BJ (cell line): ENCODE measurements around the gene ABAT. TPM values are rescaled to one million over a fixed set of nuclear protein-coding genes. Genes with fewer than 3 reads are reported as not detected.
A peak's percentile ranks its signal among the peaks of the same experiment; 100 is the strongest.
"Not testable (repeated sequence)": the region's sequence is repeated elsewhere in the genome, so short reads cannot be mapped to it uniquely, and the experiment has no call there.

Experiments
- CTCF ChIA-PET: fragments of 350-600 bp; formaldehyde crosslinking; extraction: SDS; loops from one replicate; lab custom pipeline; 2021; ENCODE audit warnings: antibody characterized with exemption, inconsistent platforms; lab: Yijun Ruan, JAX
- POLR2A ChIA-PET: fragments of 300-600 bp; sonication (Branson Sonifier 250); formaldehyde crosslinking; extraction: SDS; loops from one replicate; lab custom pipeline; 2021; ENCODE audit warnings: antibody characterized with exemption; lab: Charles Lee
- DNase-seq: peaks from one replicate; pipeline ENCODE4 v3.0.0-alpha.2; 2011; ENCODE audit warnings: low read depth
- H3K27me3 ChIP-seq: 2 replicates; pipeline ENCODE4 v1.6.0; 2011; ENCODE audit warnings: low read length; ENCODE audit not compliant: control insufficient read depth, insufficient read depth
- H3K36me3 ChIP-seq: 2 replicates; pipeline ENCODE4 v1.5.1; 2011; ENCODE audit warnings: low read length; ENCODE audit not compliant: control insufficient read depth, insufficient read depth
- H3K4me3 ChIP-seq: 2 replicates; pipeline ENCODE4 v1.5.1; 2011; ENCODE audit warnings: low read depth, mild to moderate bottlenecking, control low read depth, low read length
- polyA plus RNA-seq: library from polyadenylated mRNA; depleted of rRNA; stranded (reverse); fragments of >200 nt; gene quantifications from 2 replicates; pipeline ENCODE4 v1.2.3, GENCODE V29; 2011
- TF ChIP-seq, protein P1 (sequence below): IDR thresholded peaks from 2 replicates; pipeline ENCODE4 v1.5.1; 2011; ENCODE audit warnings: low read depth, mild to moderate bottlenecking, control low read depth, inconsistent platforms, low read length, moderate library complexity; ENCODE audit not compliant: insufficient read depth

The ABAT gene
- polyA plus RNA-seq, 1 experiment = 3.5 TPM

DNA sequence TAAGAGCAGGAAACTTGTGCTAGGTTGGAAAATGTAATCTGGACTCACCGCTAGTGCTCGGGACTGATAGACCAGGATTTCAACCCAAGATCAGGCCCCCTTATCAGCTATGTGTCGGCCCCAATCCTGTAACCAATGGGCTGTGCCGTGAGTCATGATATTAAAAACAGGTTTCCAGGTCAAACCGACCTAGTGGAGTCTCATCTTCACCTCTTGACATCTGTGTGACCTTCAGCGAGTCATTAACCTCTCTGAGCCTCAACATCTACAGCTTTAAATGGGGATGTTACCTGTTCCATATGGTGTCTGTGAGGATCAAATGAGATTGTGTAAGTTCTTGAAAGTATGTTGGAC is 123.7 kb downstream of the ABAT start:
- ChIA-PET CTCF (interaction anchor here (1.6 to 3.3 kb wide), 2 partner anchors 8 to 83 kb away, joined by 3 to 14 read pairs; no protein-coding TSS in a partner anchor), POLR2A (no interaction called here)

DNA sequence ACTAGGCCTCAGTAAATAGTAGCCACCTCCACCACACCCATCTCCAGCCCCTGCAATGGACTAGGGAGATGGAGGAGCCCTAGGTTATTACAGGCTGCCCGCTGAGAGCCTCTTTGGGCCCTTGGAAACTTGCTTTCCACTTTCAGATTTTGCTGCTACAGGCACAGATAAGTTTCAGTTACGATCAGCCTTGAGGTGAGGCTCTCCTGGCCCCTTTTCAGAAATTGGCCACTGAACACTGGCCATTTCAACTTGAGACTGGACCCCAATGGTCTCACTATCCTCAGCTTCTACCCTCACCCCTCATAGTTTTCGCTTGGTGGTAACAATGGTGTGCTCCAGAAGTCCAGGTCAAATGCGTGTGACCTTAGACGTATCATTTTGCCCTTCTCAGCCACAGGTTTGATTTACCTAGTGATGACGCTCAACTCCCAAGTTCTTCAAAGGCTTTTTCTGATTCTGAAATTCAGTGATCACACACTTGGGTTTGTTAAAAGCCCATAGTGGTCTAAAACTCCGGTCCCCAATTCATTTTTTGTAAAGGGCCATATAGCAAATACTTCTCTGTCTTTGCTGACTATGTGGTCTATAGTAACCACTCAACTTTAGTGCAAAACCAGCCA is 124.2 kb downstream of the ABAT start:
- Histone ChIP-seq H3K36me3 (peaks cover 13% of the 10 kb centered on the region), H3K4me3 (peak overlapping the region; percentile 74), H3K27me3 (no peaks in the 10 kb centered on the region)
- TF ChIP-seq, protein P1, sequence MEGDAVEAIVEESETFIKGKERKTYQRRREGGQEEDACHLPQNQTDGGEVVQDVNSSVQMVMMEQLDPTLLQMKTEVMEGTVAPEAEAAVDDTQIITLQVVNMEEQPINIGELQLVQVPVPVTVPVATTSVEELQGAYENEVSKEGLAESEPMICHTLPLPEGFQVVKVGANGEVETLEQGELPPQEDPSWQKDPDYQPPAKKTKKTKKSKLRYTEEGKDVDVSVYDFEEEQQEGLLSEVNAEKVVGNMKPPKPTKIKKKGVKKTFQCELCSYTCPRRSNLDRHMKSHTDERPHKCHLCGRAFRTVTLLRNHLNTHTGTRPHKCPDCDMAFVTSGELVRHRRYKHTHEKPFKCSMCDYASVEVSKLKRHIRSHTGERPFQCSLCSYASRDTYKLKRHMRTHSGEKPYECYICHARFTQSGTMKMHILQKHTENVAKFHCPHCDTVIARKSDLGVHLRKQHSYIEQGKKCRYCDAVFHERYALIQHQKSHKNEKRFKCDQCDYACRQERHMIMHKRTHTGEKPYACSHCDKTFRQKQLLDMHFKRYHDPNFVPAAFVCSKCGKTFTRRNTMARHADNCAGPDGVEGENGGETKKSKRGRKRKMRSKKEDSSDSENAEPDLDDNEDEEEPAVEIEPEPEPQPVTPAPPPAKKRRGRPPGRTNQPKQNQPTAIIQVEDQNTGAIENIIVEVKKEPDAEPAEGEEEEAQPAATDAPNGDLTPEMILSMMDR = no peak
- ChIA-PET POLR2A (no interaction called here), CTCF (interaction anchor here (3.3 kb wide), 1 partner anchor 82 kb away, joined by 14 read pairs; no protein-coding TSS in a partner anchor)
- no peak for DNase-seq

More for the DNA sequence above, 123.7 kb downstream of the ABAT start:
- no peak for DNase-seq
- TF ChIP-seq, protein P1 = no peak
- Histone ChIP-seq H3K4me3 (peak overlapping the region; percentile 74), H3K27me3 (no peaks in the 10 kb centered on the region), H3K36me3 (peaks cover 10% of the 10 kb centered on the region)

DNA sequence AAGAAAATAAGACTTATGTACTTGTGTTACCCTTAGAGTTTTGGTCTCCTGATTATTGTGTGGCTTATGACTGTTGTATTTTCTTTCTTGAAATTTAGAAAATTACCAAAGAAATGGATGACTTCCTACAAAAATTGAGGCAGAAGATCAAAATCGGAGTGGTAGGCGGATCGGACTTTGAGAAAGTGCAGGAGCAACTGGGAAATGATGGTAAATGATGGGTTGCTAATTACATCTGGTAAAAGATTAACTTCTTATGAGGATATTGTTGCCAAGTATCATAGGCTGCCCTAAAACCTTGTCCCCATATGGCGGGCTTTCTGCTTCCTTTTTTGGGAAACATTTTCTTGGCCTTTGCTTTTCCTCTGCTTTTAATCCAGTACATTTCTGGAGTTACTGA is 127.3 kb downstream of the ABAT start:
- H3K27me3 ChIP-seq = no peaks in the 10 kb centered on the region
- ChIA-PET CTCF (interaction anchor here (1.4 kb wide), 1 partner anchor 78 kb away, joined by 4 read pairs; no protein-coding TSS in a partner anchor), POLR2A (no interaction called here)
- DNase-seq = no peak
- peaks cover 18% of the 10 kb centered on the region for H3K36me3 ChIP-seq
- TF ChIP-seq, protein P1 = no peak
- no peak overlapping the region for H3K4me3 ChIP-seq

DNA sequence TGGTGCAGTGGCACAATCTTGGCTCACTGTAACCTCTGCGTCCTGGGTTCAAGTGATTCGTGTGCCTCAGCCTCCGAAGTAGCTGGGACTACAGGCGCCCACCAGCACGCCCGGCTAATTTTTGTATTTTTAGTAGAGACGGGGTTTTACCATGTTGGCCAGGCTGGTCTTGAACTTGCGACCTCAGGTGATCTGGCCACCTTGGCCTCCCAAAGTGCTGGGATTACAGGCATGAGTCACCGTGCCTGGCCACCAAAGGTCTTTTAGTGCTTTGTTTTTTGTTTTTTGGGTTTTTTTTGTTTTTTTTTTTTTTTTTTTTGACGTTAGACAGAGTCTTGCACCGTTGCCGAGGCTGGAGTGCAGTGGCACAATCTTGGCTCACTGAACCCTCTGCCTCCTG is 129.3 kb downstream of the ABAT start:
- not testable (repeated sequence) for DNase-seq, H3K27me3 ChIP-seq, H3K4me3 ChIP-seq
- ChIA-PET CTCF (interaction anchor here (0.6 kb wide), 1 partner anchor 49 kb away, joined by 3 read pairs; no protein-coding TSS in a partner anchor), POLR2A (interaction anchor here (0.6 kb wide), 1 partner anchor 14 kb away, joined by 4 read pairs; no protein-coding TSS in a partner anchor)
- H3K36me3 ChIP-seq = peaks cover 27% of the 10 kb centered on the region

DNA sequence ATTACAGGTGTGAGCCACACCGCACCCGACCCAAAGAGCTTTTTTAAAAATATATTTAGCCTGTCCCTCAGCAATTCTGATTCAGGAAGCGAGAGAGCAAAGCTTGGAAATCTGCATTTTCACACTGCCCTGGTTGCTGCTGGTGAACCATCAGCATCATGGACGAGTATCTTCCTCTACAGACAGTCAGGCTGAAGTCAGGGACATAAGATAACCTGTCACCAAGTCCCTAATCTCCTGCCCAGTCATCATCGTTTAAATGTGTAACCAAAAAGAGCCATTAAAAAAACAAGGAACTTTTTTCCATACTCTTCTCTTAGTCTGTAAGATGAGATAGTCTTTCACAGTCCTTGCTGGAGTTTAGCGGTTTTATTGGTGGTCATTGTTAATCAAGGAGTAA is 129.9 kb downstream of the ABAT start:
- DNase-seq = no peak
- Histone ChIP-seq H3K4me3 (no peak overlapping the region), H3K27me3 (no peaks in the 10 kb centered on the region), H3K36me3 (peaks cover 29% of the 10 kb centered on the region)
- POLR2A ChIA-PET = no interaction called here
- TF ChIP-seq, protein P1 = no peak
- CTCF ChIA-PET = no interaction called here
